ENCODE data around the gene KRT7.

Gene KRT7

DNA sequence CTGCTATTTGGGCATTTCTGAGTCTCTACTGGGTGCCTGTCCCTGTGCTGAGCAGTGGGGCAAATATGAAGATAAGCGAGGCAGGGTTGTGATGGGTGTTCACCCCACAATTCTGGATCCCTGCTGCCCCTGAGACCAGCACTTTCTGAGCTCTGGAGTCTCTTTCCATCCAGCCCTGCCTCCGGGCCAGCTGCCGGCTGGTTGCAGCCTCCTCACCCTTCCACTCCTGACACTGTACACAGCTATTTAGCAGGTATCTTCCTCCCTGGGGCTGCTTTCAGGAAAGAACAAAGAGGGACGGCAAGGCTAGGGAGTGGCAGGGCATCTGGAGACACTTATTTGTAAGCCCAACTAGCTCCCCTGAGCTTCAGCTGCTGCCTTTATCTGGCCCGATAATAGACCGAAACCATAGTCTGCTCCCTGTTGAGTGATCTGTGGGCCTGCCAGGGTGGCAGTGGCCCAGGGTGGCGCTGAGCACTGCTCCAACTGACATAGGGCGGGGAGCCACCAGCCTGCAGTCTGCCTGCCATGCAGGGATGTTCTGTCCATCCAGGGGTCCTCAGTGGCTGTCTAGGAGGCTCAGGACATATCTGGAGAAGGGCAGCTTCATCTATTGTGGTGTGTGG, 33.6 kb upstream of the KRT7 start:
- DNase-seq (ENCODE audit: low spot score), result no peak

DNA sequence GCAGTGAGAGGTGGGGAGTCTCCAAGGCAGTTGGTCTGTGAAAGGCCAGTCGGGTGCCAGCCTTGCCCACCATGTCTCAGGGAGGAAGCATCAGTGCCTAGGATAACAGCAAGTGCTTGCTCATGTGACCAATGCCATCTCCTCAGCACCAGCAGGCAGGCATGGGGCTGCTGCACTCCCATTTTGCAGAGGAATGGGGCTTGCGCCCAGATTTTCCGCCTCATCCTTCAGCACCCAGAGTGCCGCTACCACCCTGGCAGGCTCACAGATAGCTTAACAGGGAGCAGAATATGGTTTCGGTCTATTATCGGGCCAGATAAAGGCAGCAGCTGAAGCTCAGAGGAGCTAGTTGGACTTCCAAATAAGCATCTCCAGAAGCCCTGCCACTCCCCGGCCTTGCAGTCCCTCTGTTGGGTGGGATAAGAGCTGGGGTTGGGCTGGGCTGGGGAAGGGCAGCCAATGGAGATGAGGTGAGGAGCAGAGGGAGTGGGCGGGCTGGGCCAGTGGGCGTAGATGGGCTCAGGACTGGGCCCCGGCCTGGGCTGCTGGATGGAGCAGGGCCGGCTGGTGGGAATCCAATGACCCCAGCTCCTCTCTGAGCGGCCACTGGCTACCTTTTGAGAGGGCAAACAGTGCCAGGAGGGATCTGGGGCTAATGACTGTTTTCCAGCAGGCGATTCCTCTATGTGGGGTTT, 32.8 kb upstream of the KRT7 start:
- DNase-seq (ENCODE audit: low spot score), result peak; percentile 89

DNA sequence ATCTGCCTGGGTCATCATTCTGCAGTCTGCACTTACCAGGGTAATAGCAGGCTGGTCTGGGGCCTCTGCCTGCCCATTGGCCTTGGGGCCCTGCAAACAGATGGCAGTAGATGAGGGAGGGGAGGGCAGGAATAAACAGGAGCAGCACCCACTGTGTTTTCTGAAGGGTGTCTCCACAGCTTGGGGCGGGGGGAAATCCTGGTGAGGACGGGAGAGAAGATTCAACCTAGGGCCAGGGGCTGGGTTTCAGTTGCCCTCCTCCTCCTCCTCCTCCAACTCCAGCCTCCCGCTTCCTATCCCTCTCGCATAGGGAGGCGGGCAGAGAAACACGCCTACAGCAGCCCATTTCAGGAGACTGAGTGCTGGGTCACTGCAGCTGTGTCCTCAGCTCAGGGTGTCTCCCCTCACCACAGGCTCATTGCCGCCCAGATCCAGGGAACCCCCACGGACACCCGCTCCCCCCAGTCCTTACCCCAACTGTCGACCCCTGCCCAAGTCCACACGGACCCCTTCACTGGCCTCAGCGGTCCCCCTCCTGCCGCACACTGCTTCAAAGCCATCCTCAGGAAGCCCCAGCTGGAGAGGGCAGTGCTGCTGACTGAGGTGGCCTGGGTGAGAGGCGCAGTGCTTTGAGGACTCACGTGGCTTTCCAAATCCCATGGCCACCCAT, 32.1 kb upstream of the KRT7 start:
- no peak for DNase-seq (ENCODE audit: low spot score)

DNA sequence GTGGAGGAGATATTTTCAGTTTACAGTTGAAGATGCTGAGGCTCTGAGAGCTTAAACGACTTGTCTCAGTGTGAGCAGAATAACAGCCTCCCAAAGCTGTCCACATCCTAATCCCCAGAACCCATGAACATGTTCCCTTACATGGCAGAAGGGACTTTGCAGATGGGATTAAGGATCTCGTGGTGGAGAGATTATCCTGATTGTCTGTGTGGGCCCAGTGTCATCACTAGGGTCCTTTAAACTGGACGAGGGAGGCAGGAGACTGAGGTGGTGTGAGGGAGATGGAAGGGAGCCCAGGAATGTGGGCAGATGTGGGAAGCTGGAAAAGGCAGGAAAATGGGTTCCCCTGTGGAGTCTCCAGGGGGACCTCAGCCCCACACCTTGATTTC, 31.6 kb upstream of the KRT7 start:
- no peak for DNase-seq (ENCODE audit: low spot score)

DNA sequence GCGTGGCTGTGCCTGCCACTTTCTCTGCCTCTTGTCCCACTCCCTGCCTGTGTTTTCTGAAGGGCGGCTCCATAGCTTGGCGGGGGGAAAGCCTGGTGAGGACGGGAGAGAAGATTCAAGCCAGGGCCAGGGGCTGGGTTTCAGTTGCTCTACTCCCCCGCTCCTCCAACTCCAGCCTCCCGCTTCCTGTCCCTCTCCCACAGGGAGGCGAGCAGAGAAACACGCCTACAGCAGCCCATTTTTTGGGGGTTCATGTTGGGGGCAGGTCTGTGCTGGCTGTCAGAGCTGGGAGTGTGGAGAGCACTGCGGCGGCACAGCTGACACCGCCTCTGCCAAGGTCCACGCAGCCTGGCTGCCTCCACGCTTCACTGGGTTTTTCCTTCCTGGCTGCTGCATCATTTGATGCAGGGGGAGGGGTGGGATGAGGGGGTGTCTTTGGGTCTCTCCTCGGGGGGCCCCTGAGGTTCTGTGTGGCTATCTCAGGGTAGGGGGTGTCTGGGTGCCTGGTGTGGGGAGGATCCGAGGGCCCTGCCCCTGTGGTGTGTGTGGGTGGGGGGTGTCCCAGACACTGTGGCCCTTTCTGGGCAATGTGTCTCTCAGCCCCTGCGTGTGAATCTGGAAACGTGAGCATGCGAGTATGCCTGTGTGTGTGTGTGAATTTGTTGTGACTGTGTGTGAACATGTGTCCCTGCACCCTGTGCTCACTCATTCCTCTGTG, 30.5 kb upstream of the KRT7 start:
- DNase-seq (ENCODE audit: low spot score), result no peak

DNA sequence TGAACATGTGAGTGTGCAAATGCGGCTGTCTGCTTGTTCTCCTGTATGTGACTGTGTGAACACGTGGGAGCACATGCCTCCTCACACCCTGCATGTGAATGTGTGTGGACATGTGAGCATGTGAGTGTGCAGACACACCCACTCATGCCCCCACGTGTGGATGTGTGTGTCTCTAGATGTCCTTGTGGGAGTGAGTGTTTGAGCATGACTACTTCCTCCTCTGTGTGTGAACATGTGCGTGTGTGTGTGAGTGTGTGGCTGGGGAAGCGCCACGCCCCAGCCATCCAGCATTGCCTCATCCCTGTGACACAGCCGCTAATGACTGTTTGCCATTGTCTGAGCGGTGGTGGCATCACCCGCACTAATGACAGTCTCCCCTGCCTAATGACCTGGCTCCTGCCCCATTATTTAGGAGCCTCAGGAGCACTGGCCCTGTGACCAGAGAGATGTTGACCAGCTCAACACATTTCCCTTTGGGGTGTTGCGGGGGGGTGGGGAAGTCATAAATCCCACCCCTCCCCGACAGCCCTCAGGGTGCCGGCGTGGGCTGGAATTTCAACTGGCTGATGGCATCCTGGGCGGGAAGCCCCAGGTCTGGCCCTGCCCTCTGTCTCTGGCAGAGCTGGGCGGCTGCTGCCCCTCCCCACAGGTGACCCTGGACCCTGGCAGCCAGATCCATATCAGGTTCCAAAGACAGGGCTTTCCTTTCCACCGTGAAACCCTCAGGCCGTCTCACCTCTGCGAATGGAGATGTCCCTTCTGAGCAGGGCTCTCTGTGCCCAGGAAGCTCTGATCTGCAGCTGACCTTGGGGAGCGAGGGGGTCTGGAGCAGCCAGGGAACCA, 29.7 kb upstream of the KRT7 start:
- no peak for DNase-seq (ENCODE audit: low spot score)

DNA sequence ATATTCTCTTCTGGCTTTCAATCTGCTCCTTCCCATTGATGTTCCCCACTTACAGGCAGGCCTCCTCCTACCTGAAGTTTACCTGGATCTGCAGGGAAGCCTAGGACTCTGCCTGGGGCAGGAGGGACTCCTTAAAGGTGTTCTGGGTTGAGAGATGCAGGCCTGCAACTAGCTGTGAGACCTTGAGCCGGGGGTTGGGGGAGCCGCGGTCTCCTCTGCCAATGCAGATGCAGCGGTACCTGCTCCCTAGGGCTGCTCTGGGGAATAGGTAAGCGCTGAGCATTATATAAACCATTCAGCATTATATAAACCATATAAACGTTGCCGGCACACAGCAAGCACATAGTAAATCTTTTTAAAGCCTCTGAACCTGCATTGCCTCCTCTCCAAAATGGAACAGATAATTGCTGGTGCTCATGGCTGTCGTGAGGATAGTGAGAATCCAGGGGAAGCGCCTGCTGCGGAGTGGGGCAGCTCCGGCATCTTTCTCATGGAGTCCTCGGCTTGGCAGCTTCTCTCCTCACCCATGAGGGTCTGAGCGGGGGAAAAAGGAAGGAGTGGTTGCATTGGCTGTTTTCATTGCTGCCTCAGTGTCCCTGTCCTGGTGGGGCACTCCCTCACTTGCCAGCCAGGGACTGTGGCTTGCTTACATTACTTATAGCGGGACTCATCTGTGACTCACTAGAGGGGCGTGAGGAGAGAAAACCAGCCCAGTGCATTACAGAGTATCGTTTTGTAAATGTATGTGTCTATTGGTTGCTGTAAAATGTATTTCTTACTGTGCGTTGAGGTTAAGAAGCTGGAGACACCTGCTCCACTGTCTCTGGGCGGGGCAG, 28.7 kb upstream of the KRT7 start:
- DNase-seq (ENCODE audit: low spot score), result no peak

DNA sequence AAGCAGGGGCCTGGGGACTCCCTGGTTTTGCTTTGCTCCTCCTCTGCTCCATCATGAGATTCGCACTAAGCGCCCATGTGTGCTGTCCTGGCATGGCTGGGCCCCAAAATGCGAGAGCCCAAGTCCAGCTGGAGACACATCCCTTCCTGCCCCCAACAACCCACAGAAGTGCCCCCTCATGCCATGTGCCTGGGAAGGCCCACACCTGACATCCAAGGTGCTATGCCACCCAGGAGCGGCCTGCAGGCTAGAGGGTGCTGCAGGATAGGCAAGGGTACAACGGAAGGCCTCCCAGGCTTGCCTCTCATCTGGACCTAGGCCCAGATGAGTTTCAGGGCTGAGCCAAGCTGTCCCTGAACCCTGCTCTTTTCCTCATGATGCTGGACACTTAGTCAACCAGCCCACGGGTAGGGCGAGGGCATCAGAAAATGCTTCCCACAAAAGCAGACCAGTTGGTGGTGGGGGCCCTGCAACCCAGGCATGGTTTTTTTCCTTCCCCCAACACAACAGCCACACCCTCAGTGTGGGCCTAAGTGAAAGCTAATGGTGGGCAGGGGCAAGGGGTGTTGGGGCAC, 28.0 kb upstream of the KRT7 start:
- no peak for DNase-seq (ENCODE audit: low spot score)

DNA sequence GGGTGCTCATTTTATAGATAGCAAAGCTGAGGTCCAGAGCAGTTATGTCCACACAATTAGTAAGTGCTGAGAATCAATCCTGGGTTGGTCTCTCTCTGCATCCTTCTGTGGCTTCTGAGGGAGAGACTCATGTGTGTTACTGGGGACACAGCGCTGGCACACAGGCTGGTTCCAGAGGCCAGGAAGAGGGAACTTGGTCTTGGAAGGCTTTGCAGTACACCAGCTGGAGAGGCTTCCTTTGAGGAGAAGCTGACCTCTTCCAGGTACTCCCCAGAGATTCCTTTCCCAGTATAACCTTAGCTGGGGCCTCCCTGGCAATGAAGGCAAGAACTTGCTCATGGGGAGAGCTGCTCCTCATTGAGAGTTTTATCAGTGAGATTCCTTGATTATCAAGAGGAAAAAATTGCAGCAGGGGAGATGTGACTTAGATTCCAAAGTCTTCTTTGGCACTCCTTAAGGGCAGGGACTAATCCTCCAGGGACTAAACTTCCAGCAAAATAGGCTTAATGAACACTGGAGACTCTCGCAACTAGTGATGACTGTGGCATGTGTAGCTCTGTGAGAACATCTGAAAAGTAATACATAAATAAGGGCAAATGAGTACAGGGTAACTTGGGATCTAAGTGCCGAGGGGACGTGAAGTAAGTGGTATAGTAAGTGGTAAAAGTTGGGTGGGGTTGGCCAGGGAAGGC, 27.3 kb upstream of the KRT7 start:
- no peak for DNase-seq (ENCODE audit: low spot score)

DNA sequence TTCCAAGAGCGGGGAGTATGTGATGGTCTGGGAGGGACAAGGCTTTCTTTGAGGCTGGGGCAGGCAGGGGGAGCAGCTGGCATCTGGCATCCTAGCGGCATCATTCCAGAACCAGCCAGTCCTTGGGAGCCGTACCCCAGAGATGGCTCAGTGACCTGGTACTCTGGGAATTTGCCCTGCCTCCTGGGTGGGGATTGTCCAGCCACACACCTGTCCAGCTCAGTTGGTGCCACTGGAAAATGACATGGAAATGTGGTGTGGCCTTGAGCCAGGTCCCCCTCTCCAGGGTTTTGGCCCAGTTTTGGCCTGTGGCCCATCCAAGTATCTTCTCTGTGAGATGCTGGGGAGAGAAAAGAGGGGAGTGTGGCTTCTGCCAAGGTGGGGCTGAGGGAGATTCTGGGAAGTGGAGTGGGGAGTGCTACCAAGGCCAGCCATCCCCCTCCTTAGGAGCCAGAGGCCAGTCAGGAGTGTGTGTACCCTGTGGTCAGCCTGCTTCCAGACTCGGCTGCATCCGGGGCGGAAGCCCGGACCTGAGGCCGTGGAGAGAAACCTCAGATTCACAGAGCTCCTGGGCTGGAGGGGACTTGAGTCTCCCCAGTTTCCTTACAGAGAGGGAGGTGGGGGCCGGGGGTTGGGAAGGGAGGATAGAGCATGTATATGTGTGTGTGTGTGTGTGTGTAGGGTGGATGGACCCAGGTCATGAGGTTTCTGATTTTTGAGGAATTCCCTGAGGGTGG, 26.6 kb upstream of the KRT7 start:
- DNase-seq (ENCODE audit: low spot score), result no peak

DNA sequence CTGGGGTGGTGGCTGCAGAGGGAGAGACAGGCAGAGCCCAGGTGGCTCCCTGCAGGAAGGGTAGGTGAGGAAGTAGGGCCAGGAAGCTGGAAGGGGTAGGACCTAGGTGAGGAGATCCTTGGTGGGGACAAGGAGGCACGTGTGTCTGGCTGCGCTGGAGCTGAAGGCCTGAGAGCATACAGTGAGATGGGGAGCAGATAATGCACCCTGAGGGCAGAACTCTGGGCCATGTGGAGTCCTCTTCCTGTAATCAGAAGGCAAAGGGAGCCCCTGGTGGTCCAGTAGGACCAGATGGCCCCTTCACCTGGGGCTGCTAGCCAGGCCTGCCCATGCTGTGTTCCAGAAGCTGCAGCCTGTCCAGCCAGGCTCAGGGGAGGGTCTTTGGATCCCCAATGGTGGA, 25.9 kb upstream of the KRT7 start:
- no peak for DNase-seq (ENCODE audit: low spot score)

DNA sequence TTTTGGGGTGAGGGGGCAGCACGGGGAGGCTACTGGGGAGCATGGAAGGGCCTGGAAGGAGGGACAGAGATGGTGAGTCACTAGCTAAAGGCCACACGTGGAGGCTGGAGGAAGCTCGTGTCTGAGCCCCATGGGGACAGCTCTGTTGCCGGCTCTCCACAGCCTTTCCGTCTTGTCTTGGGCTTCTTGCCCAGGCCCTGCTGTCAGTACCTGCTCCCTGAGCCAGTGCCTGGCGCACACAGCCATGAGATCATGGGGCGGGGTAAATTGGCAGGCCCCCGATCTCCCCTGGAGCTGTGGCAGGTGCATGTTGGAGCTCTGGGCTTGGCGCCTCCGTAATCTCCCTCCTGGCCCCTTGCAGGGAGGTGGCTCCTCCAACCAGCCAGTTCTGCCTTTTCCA, 25.1 kb upstream of the KRT7 start:
- no peak for DNase-seq (ENCODE audit: low spot score)

DNA sequence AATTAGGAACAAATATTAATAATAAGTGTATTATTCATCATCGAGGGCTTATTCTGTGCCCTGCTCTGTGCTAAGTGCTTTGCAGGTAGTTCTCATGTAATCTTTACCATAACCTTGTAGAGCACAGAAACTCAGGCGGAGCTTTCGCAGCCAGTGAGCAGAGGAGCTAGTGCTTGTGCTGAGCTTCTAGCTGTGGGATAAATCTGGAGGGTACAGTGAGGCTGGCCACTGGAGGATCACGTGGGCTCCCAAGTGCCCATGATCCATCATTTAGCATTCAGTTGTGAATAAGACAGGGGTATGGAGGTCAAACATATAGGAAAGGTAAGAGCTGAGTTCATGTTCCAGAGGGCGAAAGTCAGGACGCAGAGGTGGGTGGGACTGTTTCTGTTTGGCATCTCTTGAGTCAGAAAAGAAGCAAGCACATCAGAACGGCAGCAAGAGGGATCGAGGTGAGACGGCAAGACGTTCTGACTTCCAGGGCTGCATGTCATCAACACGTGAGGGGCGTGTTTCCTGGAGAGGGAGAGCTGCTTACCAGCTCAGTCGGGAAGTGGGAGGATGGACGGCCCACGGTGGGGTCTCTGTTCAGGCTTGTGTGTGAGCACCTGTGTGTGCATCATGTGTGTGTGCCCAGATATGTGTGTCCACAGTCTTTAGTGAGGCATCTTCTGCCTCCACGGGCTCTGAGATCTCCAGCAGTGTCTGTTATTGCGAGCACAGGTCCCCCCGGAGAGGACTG, 24.4 kb upstream of the KRT7 start:
- DNase-seq (ENCODE audit: low spot score), result no peak

DNA sequence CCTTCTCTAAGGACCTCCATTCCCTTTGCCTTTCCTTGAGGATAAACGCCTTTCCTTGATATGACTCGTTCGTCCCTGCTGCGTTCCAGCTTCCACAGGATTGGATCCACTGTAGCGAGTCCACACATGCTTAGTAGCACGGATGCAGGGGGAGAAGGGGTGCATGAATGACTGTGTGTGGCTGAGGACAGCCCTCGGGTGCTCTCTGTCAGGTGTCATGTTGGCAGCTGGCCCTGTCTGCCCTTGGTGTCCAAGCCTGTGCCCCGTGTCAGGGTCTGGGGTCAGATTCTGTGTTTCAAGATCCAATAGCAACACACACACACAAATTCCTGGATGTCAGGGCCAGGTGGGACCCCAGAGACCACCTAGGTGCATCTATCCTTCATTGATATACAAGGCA, 23.7 kb upstream of the KRT7 start:
- DNase-seq (ENCODE audit: low spot score), result no peak

DNA sequence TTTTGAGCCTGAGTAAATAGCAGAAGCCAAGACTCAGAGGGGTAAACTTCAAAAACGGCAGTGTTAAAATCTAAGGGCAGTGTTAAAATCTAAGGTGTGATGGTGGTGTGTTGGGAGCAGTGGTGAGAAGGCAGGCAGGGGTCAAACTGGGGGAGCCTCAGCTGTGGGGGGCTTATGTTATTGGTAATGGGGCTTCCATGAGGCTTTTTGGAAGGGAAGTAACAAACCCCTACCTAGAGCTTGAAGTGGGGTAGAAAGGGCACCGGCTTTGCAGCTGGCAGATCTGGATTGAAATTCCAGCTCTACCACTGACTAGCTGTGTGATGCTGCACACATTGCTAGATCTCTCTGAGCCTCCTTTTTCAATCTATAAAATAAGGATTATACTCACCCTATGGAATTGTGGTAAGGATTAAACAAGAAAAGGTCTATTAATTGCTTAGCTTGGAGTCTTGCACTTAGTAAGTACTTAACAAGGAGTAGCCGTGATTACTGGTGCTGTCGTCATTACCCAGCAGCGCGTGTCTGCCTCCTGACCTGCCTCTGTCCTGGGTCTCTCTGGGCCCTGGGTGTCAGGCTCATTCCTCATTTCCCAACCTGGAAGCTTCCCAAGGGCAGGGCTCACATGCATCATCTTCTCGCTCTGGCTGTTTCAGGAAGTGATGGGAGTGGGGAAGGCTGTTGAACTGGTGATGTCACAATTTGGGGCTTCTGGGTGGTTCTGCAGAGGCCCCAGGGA, 22.7 kb upstream of the KRT7 start:
- no peak for DNase-seq (ENCODE audit: low spot score)

DNA sequence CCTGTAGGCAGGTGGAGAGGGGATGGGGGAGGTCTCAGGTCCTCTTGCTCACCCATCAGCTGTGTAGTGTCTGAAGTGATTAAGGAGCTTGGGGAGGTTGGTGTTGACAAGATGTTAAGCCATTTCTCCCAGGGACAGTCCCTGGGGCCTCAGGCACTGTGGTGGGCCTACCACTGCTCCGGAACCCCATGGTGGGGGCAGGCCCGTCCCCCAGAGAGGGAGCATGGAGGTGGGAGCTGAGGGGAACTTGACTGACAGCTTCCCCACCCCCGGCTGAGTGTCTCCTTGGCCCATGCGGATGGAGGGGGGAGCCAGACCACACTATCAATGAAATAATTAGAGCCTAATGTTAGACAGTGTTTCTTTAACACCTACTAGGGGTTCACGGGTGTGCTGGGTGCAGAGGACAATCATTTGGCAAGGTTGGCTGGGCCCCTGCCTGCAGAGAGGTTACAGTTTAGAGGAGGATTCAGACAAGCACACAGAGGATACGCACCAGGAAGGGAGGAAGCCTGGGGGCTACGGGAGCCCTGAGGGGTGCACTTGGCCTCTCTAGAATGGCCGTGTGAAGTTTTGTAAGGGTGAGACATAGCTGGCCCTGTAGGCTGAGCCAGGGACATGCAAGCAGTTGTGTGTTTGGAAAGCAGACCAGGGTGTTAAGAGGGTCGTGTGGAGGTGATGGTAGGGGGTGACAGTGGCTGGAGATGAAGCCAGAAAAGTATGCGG, 22.0 kb upstream of the KRT7 start:
- DNase-seq (ENCODE audit: low spot score), result no peak

Measured in ecto neural progenitor cell (in vitro differentiated cells).